GM10266 (cell line): ENCODE results near the gene SETD5.

ENCODE experiments used
- DNase-seq: peaks from one replicate; pipeline ENCODE4 v3.0.0; 2012; ENCODE audit errors: extremely low spot score
- CTCF ChIP-seq: IDR thresholded peaks from 2 replicates; pipeline ENCODE4 v1.5.1; 2012; ENCODE audit warnings: mild to moderate bottlenecking, low read depth; ENCODE audit not compliant: control insufficient read depth, insufficient read depth; ENCODE audit errors: missing control alignments

The SETD5 gene

GRCh38 chr3:9420850-9421549 is 23.6 kb downstream of the SETD5 start:
- no peak for TF ChIP-seq CTCF
- no peak for DNase-seq

- no peak for DNase-seq
- TF ChIP-seq CTCF, result peak; percentile 24
These were observed 25.5 kb downstream of the SETD5 start for GRCh38 chr3:9422712-9423424.

GRCh38 chr3:9428411-9428810 is 31.0 kb downstream of the SETD5 start:
- DNase-seq, result no peak
- TF ChIP-seq CTCF, result no peak

- TF ChIP-seq CTCF, result no peak
- no peak for DNase-seq
These were observed 33.3 kb downstream of the SETD5 start for GRCh38 chr3:9430733-9431132.

GRCh38 chr3:9433627-9434521 is 36.5 kb downstream of the SETD5 start:
- no peak for TF ChIP-seq CTCF
- DNase-seq, result no peak

GRCh38 chr3:9435316-9435715 is 37.9 kb downstream of the SETD5 start:
- no peak for DNase-seq

More at GRCh38 chr3:9435316-9435715, 37.9 kb downstream of the SETD5 start:
- no peak for TF ChIP-seq CTCF
